Chondrocyte (in vitro differentiated cells): Measurements from ENCODE around the gene PRICKLE2. TPM values are rescaled to one million over a fixed set of nuclear protein-coding genes. Genes with fewer than 3 reads are reported as not detected.
A peak's percentile ranks its signal among the peaks of the same experiment; 100 is the strongest.

Experiments
- DNase-seq: peaks from one replicate; pipeline ENCODE4 v3.0.0; 2021; ENCODE audit warnings: mixed read lengths, low spot score
- H3K27ac Mint-ChIP-seq: one replicate; pipeline ENCODE4 v1.8.0; 2021; ENCODE audit warnings: mild to moderate bottlenecking, moderate library complexity, mixed read lengths; ENCODE audit not compliant: unreplicated experiment
- H3K27me3 Mint-ChIP-seq: 2 replicates; pipeline ENCODE4 v1.8.0; 2021; ENCODE audit warnings: low read depth, mixed read lengths
- H3K36me3 Mint-ChIP-seq: 2 replicates; pipeline ENCODE4 v1.8.0; 2021; ENCODE audit warnings: low read depth, mixed read lengths
- H3K4me1 Mint-ChIP-seq: 2 replicates; pipeline ENCODE4 v1.8.0; 2021; ENCODE audit warnings: low read depth, mild to moderate bottlenecking, mixed read lengths
- H3K4me3 Mint-ChIP-seq: one replicate; pipeline ENCODE4 v1.8.0; 2021; ENCODE audit warnings: mild to moderate bottlenecking, moderate library complexity, mixed read lengths; ENCODE audit not compliant: unreplicated experiment
- H3K9me3 Mint-ChIP-seq: 2 replicates; pipeline ENCODE4 v1.8.0; 2021; ENCODE audit warnings: low read depth, mixed read lengths
- total RNA-seq: library from RNA; stranded (reverse); gene quantifications from 3 replicates; pipeline ENCODE4 v1.2.1, GENCODE V29; 2021
- TF ChIP-seq, protein P1 (sequence below): fragments of 200-600 bp; sonication (generic); IDR thresholded peaks from 2 replicates; pipeline ENCODE4 v1.5.0; 2021; ENCODE audit warnings: antibody characterized with exemption, mild to moderate bottlenecking, moderate library complexity

PRICKLE2 gene
- total RNA-seq, 1 donor from 2014 or later, result 48.2 TPM

DNA sequence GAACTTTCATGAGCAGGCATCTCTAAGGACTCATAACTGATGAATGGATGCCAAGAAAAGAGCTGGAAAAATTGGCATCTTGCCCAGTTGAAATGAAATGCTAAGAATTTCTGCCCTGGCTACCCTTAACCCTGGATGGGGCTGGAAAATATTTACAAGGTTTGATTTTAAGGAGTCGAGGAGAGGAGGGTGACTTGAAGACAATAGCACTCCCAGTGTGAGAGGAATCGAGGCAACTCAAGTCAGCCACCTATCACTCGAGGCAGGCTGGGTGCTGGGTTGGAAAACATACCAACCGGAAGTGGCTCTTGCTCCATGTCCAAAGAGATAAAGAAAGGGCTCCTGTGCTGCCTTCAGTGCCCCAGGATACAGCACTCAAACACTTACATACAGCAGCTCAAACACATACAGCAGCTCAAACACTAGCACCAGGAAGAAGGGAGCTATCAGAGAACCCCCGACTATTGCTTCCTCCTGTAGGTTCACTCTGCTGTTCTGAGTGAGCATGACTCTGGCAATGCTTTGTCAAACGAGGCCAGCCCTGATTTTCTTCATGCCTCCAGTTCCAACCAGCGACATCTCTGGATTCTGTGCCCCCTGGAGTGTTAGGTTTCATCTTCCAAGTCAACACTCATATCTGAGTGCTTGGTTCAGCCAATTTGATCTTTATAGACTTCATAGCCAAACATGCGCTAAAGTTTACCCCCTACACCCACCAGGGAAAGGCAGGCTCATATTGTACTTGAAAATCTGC, 4.9 kb downstream of the PRICKLE2 start:
- DNase-seq, result no peak
- Mint-ChIP-seq H3K27me3 (no peaks in the 10 kb centered on the region), H3K27ac (peak overlapping the region; percentile 89), H3K4me1 (peaks cover 92% of the 10 kb centered on the region), H3K36me3 (no peaks in the 10 kb centered on the region), H3K4me3 (peak overlapping the region; percentile 23), H3K9me3 (no peaks in the 10 kb centered on the region)
- TF ChIP-seq, protein P1, sequence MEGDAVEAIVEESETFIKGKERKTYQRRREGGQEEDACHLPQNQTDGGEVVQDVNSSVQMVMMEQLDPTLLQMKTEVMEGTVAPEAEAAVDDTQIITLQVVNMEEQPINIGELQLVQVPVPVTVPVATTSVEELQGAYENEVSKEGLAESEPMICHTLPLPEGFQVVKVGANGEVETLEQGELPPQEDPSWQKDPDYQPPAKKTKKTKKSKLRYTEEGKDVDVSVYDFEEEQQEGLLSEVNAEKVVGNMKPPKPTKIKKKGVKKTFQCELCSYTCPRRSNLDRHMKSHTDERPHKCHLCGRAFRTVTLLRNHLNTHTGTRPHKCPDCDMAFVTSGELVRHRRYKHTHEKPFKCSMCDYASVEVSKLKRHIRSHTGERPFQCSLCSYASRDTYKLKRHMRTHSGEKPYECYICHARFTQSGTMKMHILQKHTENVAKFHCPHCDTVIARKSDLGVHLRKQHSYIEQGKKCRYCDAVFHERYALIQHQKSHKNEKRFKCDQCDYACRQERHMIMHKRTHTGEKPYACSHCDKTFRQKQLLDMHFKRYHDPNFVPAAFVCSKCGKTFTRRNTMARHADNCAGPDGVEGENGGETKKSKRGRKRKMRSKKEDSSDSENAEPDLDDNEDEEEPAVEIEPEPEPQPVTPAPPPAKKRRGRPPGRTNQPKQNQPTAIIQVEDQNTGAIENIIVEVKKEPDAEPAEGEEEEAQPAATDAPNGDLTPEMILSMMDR, result peak; percentile 38

DNA sequence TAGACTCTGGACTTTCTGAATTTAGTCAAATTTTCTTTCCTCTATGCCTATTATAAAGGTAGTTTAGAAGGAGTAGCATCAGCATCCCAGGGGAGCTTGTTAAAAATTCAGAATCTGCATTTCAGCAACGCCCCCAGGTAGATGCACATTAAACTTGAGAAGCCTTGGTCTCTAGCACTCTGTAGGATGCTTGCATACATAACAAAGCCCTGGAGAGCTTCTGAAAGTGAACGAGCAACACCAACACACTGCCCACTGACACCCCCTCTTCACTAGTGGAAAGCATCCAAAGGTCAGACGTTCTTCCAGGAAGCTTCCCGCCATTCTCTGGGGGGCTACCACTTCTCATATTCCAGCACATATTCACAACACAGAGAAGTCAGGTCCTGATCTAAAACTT, 6.5 kb downstream of the PRICKLE2 start:
- peaks cover 92% of the 10 kb centered on the region for H3K4me1 Mint-ChIP-seq
- TF ChIP-seq, protein P1, result no peak
- DNase-seq, result no peak
- no peak overlapping the region for H3K4me3 Mint-ChIP-seq
- H3K27ac Mint-ChIP-seq, result no peak overlapping the region
- H3K9me3 Mint-ChIP-seq, result no peaks in the 10 kb centered on the region
- no peaks in the 10 kb centered on the region for H3K27me3 Mint-ChIP-seq
- no peaks in the 10 kb centered on the region for H3K36me3 Mint-ChIP-seq

DNA sequence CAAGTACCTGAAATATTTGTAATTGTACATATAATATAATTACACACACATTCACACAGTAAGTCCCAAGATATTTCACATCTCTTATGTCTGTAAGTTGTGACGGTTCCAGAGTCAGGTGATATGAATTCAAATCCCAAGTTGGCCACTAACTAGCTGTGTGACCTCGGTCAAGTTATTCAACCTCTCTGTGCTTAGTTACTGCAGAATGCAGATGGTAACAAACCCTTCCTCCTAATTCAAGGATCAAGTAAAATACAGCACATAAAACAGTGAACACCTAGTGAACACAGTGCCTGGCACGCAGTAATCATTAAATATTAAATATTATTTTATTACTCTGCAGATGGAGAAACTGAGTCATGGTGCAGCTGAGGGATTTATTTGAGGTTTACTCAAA, 6.9 kb downstream of the PRICKLE2 start:
- no peak overlapping the region for H3K27ac Mint-ChIP-seq
- H3K4me1 Mint-ChIP-seq, result peaks cover 92% of the 10 kb centered on the region
- no peaks in the 10 kb centered on the region for H3K9me3 Mint-ChIP-seq
- H3K36me3 Mint-ChIP-seq, result no peaks in the 10 kb centered on the region
- TF ChIP-seq, protein P1, result no peak
- H3K4me3 Mint-ChIP-seq, result no peak overlapping the region
- no peak for DNase-seq
- no peaks in the 10 kb centered on the region for H3K27me3 Mint-ChIP-seq

DNA sequence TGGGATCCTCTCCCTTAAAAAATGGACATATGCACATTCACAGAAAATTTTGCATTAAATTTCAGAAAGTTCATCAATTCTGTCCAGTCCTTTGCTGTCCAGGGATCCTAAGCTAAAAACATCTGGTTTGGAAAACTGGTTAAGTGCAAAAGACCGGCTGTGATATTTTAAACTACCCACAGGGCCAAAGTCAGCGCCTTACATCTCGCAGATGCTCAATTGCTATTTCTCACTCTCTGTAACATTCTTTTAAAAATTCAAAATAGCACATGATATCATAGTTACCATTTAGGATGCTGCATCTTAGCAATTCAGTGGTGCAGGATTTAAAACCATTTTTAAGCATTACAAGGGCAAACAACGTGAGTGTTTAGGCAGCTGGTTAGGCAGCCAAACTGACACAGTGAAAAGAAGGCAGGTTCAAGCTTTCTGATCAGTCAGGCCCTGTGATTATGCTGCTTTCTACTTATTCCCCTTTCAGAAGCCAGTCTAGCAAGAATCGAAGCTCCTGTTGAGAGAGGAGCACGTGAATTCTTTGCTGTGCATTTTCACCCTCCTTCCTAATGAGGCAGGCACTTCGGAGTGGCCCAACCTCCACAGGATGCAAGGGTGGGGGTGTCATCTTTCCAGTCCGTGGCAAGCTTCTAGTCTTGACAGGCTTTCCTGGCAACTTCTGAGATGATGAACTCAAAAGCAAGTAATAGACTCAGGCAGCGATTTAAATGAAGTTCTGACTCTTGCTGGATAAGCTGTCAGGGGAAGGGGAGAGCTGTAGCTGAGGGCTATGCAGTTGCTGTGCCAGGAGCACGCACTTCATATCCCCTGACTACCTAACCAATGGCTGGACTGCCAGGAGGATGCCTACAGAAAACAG, 8.8 kb downstream of the PRICKLE2 start:
- Mint-ChIP-seq H3K4me1 (peaks cover 79% of the 10 kb centered on the region), H3K27me3 (no peaks in the 10 kb centered on the region), H3K9me3 (no peaks in the 10 kb centered on the region), H3K27ac (peak overlapping the region; percentile 91), H3K36me3 (no peaks in the 10 kb centered on the region), H3K4me3 (no peak overlapping the region)
- TF ChIP-seq, protein P1, result no peak
- DNase-seq, result no peak

DNA sequence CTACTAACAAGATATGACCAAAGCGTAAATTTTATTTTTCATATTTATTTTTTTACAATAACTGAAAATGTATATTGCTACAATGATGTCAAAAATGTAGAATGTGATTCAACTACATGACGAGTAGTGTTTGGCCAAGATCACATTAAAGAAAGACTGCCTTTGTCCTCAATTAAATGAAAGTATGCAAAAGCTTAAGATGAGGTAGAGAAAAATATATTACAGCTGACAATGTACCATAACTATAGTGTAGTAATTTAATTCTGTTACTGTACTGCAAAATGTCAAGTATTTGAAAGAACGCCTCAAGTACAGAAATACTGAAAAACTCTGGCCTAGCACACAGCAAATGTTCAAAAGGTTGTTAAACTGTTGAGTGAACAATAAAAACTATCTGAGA, 9.7 kb downstream of the PRICKLE2 start:
- Mint-ChIP-seq H3K4me1 (peaks cover 72% of the 10 kb centered on the region), H3K9me3 (no peaks in the 10 kb centered on the region), H3K27ac (peak overlapping the region; percentile 91), H3K27me3 (no peaks in the 10 kb centered on the region), H3K36me3 (peaks cover 1% of the 10 kb centered on the region), H3K4me3 (no peak overlapping the region)
- TF ChIP-seq, protein P1, result no peak
- no peak for DNase-seq
